CMK (cell line): ENCODE data around the gene MAP2K5.

Source experiments
- DNase-seq: peaks from one replicate; pipeline ENCODE4 v3.0.0-alpha.2; 2010; ENCODE audit warnings: low read depth

The MAP2K5 gene

GRCh38 chr15:67824976-67825880, 282.7 kb downstream of the MAP2K5 start, which contains the start of gene SKOR1:
TSS of gene SKOR1 (plus strand) at chr15:67825509. CDS start at chr15:67825603, 94 bp downstream.
- DNase-seq, result no peak

GRCh38 chr15:67825881-67826716, 283.6 kb downstream of the MAP2K5 start:
- DNase-seq, result no peak

- no peak for DNase-seq
These were observed 284.4 kb downstream of the MAP2K5 start for GRCh38 chr15:67826717-67827561.

DNA sequence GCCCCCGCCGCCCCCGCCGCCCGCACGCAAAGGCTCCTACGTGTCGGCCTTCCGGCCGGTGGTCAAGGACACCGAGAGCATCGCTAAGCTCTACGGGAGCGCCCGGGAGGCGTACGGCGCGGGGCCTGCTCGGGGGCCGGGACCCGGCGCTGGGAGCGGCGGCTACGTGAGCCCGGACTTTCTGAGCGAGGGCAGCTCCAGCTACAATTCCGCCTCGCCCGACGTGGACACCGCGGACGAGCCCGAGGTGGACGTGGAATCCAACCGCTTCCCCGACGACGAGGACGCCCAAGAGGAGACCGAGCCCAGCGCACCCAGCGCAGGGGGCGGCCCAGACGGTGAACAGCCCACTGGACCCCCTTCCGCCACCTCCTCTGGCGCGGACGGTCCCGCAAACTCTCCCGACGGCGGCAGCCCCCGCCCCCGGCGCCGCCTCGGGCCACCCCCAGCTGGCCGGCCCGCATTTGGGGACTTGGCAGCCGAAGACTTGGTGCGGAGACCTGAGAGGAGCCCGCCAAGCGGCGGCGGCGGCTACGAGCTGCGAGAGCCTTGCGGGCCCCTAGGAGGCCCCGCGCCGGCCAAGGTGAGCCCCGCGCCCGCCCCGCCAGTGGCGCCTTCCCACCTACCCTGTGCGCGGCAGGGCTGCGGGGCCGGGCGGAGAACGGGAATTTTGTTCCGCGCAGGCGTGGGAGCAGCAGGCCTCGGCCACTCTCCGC, 285.2 kb downstream of the MAP2K5 start:
- DNase-seq, result no peak

DNA sequence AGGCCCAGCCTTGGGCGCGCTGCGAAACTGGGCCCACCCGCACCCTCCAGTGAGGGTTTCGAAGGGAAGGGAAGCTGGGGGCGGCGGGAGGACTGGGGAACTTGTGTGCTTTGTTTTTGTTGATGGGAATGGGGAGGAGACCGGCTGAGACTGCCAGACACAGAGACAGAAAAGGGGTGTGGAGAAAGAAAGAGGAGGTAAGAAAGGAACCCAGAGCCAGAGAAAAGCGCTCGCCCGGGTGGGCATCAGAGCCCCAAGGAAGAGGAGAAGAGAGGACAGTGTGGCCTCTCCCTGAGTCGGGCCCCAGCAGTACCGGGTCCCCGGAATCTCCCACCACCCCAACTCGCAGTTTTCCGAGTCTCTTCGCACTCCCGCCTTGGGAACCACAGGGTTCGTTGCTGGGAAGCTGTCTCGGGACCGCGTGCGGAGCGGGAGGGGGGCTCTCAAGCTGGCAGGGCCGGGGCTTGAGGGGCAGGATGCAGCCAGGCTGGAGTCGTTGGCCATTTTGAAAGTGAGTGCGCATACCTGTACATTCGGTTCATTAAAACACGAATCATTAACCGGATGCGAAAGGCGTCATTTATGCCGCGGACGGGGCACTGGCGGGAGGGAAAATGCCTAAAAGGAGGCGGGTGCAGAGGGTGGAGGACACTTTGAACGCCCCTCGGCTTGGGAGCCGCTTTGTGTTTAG, 285.9 kb downstream of the MAP2K5 start:
- no peak for DNase-seq

DNA sequence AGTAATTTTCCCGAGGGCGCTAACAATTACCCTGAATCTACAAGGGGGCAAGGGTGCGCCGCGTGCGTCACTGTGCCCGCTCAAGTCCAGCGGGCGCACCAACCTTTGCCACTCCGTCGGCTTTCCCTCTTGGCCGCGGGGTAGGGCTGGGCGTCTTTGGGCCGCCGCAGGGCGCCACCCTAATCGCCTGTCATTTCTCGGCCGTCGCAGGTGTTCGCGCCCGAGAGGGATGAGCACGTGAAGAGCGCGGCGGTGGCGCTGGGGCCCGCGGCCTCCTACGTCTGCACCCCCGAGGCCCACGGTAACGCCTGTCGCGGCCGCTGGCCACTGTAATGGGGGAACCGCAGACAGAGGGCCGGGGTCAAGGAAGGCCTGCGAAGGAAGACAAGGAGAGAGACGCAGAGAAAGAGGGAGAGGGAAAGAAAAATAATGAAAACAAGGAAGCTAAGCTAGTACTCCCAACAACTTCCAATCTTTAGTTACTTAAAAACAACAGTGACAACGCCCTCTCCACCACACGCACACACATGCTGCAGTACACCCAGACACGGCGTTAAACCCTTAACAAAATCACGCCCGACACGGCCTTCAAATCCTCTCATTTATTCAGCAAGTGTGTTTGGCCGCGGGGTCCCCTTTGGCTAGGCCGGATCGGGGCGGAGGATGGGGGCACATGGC, 286.6 kb downstream of the MAP2K5 start:
- no peak for DNase-seq

DNA sequence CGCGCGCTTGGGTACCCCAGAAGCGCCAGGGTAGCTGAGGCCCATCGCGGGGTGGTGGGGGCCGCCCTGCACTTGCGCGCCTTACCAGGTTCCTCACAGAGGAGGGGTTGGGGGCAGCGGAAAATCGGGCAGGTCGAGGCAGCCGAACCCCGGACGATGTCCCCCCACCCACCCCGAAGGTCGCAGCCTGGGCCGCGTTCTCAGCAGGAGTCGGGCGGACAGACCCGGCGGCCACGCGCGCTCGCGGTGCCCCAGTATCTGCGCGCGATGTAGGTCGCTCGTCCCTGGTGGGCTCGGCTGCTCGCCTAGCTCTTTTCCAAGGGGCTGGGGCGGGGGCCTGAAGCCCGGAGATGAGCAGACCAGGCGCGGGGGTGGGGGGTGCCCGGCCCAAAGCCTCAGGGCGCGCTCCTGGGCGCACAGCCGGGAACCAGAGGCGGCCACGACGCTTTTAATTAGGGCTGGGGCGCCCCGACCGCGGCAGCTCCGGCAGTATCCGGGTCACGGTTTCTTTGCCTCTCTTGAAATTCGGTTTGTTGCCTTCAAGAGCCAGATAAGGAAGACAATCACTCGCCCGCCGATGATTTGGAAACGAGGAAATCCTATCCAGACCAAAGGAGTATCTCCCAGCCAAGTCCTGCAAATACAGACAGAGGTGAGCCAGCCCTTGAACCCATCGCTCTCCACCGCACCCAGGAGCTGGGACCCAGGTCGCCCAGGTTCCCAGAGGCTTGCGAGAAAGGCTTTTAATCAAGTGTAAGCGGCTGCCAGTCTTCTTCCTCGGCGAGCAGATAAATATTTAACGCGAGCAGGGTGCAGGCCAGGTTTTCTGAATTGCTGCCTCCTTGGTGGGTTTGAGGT, 287.4 kb downstream of the MAP2K5 start:
- DNase-seq, result no peak

DNA sequence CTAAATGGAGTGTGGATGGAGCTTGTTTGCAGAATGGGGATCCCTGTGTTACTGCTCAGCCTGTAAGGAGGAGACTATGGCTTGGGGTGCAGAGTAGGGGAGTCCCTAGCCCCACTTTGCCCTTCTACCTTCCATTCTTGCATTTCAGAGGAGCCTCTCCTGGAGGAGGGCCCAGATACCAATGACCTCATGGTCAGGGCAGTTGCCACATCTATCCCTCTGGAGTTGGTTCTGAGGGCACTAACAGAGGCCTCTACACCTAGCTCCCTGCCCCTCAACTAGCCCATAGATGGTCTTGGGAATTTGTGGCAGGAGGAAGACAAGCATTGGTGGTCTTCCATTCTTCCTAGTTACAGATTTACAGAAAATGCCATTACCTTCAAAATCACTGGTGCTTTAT, 288.9 kb downstream of the MAP2K5 start:
- no peak for DNase-seq

DNA sequence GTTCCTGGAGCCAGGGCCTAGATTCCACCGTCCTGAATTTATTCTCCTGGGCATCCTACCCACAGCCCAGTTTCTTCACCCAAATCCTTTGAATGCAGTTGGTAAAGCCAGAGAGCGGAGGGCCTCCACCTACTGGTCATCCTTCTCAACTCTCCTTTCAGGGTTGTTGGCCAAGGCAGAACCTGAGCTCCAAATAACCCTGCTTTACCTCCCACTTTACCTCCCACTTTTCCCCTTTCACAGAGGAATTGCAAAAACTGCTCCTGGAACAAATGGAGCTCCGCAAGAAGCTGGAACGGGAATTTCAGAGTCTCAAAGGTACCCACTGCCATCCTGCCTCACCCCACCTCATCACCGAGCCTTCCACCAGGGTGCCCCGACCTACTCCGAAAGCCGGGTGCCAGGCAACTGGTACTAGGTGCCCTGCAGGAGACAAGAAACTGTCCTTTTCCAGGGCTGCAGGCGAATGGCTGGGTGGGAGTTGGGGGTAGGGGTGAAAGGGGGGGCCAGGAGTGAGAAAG, 289.6 kb downstream of the MAP2K5 start:
- no peak for DNase-seq

DNA sequence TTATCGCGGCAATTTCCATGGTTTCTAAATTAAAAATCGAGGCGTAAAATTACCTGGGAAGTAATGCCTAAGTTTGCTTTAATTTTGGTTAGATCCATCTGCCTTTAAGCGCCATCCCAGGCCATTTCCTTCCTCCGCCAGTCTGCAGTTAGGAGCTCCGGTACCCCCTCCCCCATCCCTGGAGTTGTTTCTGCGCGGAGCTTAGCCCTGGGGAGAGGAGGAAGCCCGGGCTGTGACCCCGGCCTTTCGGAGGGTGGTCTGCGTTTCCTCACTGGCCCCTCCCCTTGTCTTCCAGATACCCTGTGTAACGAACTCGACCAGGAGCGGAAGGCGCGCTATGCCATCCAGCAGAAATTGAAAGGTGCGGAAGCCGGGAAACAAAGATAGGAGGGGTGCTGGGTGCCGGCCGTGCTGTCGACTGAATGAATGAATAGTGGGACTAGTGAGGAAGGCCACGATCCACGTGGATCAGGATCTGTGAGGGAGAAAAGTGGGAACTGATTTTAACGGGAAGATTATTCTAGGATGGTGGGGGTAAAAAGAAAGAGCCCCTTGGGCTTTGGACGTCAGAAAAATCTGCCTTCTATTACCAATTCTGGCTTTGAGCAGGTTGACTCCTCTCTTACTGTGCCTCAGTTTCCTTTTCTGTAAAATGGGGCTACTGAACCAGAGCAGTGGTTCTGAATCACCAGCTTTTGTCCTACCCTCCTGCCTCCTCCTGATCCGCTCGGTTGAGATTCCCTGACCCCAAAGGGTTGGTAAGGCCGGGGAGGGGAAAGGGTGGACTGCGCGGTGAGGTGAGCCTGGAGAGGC, 290.6 kb downstream of the MAP2K5 start:
- DNase-seq, result no peak

- DNase-seq, result no peak
These were observed 291.4 kb downstream of the MAP2K5 start for GRCh38 chr15:67833710-67834511.

GRCh38 chr15:67834581-67835296, 292.2 kb downstream of the MAP2K5 start:
- no peak for DNase-seq

DNA sequence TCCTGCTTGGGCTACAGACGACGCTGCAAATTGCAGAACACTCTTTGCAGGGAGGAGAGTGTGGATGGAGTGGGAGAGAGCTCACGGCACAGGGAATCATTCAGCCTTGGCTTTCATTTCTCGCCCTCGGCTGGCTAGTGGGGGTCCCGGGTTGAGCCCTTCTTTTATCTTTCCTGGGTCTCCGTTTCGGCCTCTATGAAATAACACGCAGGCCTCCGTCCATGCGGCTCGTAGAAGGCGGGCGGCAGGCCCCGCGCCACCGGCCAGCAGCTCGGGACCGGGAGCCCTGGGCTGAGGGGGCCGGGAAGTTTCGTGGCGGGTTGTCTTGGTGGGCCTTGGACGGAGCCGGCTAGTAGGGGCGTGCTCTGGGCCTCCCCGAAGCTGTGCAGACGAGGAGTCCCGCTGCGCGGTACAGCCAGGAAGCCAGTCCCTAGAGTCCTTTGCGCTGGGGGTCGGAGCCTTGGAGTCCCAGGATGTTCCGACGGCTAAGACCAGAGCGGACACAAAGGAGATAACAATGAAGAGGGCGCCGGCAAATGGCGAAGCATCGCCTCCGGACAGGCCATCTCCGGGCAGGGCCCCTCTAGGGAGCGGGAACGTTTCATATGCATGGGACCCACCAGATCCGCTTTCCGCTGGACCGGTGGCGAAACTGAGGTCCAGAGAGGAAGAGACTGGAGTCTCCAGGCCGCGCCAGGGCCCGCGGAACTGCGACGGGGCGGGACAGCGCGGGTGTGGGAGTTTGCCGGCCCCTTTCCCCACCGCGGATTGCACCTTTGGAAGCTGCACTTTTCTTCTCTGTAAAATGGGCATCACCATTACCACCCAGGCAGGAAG, 293.0 kb downstream of the MAP2K5 start:
- DNase-seq, result no peak

DNA sequence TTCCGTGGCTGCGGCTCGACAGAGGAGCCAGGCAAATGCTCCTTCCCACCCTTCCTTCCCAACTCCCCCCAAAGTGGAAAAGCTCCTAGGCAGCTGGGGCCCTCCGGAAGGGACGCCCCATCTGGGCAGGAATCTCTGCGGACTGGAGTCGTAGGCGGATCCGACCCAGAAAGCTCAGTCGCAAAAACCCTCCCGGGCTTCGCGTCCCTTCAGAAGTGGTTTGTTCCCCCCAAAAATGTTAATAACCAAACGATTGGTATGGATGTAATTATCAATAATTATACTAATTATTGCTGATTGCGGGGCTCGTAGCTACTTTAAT, 293.6 kb downstream of the MAP2K5 start:
- DNase-seq, result no peak

DNA sequence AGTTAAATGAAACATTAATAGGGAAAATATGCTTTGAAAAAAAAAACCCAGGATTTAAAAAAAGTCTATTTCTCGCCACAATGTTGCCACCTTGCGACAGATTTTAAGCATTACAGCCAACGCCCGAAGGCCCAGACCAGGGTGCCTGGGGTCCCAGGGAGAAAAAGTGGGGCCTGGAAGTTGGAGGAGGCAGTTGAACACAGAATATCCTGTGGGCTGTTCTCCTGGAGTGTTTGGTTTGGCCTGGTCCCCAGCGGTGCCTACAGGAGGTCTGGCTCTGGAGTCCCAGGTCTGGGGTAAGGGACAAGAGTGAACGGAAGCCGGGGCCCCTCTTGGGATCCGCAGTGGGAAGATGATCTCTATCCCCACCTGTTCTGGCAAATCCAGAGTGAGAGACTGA, 294.0 kb downstream of the MAP2K5 start:
- no peak for DNase-seq

GRCh38 chr15:67836955-67837354, 294.5 kb downstream of the MAP2K5 start:
- no peak for DNase-seq
